Hematopoietic multipotent progenitor cell treated with erythropoietin and hydrocortisone succinate and interleukin-3 and kit ligand, for 4 days (in vitro differentiated cells): ENCODE results near the gene CISH.

ENCODE experiments used
- DNase-seq: peaks from one replicate; pipeline ENCODE4 v3.0.0-alpha.2; 2015

CISH gene

GRCh38 chr3:50568947-50569749 is 42.4 kb downstream of the CISH start, which contains the start of gene HEMK1:
HEMK1 (plus strand) TSS chr3:50569522; CDS start chr3:50571105, 1,583 bp downstream.
- peak; percentile 99 for DNase-seq

DNA sequence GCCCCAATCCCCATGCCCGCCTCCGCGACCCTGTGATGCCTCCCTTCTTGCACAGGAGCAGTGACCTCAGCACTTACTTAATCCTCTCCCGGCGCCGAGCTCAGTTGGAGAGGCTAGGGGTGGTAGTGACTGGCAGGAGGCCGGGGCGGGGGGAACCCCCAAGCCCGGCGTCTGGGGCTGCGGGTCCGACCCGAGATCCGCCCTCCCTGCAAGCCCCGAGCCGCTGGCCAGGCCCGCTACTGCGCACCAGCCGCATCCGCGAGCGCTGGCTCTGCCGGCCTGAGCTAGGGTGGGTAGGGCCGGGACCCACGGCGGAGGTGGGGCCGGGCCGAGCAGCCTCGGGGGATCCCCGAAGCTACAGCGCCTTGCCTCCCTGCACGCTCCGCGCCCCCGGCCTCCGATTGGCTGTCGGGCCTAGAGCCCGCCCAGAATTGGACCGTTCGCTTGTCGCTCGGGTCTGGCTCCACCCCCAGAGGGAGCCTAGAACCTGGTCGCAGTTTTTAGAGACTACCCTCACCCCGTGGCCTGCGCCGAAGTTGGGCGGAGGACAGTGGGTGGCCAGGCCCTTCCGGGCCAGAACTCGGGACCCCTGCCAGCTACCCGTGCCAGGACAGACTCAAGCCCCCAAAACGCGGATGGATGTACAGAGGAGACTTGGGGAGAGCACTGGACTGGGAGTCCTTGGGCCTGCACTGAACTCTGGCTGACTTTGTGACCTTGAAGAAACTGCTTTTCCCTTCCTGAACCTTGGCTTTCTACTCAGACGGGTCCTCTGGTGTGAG is 44.0 kb downstream of the CISH start, which contains the start of gene C3orf18:
Gene C3orf18 (minus strand): TSS at position 362 of the 782 bp plus-strand sequence. CDS start 2,048 bp downstream, outside the sequence.
- DNase-seq: peak; percentile 97

- no peak for DNase-seq
Observed at GRCh38 chr3:50567011-50567385, 44.6 kb downstream of the CISH start.

DNA sequence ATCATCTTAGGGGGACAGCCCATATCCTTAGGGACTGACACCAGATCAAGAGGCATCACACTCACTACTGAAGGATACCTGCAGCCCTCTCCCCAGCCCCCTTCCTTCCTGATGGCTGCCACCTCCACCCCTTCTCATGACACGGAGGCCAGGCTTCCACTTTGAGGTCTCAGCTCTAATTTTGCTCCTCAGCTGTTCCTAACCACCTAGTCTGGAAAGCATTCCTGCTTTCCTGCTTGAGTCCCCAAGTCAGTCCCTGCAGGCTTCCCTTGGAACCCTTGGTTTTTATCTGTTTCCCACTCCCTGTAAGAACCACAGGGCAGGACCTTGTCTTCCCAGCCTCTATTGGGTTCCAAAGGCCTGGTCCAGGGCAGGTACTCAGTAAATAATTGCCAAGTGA is 47.3 kb downstream of the CISH start:
- no peak for DNase-seq

- DNase-seq: no peak
Observed at GRCh38 chr3:50563867-50564266, 47.7 kb downstream of the CISH start.

GRCh38 chr3:50562861-50563260 is 48.7 kb downstream of the CISH start:
- no peak for DNase-seq

GRCh38 chr3:50559702-50560101 is 51.9 kb downstream of the CISH start:
- DNase-seq: no peak

GRCh38 chr3:50557915-50558314 is 53.7 kb downstream of the CISH start:
- DNase-seq: no peak

DNA sequence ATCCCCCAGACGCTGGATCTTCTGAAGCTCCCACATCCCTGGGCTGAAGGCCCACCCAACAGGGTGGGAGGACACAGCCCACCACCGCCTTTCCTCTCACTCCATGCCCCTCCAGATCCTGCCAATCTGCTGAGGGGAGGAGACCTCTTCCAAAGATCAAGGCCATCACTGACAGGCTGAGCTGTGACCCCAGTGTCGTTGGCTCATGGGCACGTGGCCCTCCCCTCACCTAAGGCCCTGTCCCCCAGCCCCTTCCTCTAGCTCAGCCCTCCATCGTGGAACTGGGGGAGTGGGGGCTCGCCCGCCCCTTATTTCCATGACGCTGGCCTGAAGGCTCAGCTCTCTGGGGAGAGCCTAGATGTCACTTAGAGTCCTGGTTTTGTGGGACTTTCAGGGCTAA is 54.5 kb downstream of the CISH start:
- DNase-seq: no peak
